ENCODE results near the gene KCND3. TPM values are rescaled to one million over a fixed set of nuclear protein-coding genes. Genes with fewer than 3 reads are reported as not detected.

The KCND3 gene
- total RNA-seq, 1 experiment from 2014 or later = not detected

- DNase-seq (ENCODE audit: low read depth) = no peak
Measured at GRCh38 chr1:111732718-111733117, 256.8 kb downstream of the KCND3 start.

GRCh38 chr1:111731956-111732355, 257.5 kb downstream of the KCND3 start:
- no peak for DNase-seq (ENCODE audit: low read depth)

- DNase-seq (ENCODE audit: low read depth) = no peak
Measured at GRCh38 chr1:111730706-111731105, 258.8 kb downstream of the KCND3 start.

- DNase-seq (ENCODE audit: low read depth) = no peak
Measured at GRCh38 chr1:111729946-111730681, 259.4 kb downstream of the KCND3 start.

GRCh38 chr1:111729271-111729921, 260.1 kb downstream of the KCND3 start:
- DNase-seq (ENCODE audit: low read depth) = no peak

- no peak for DNase-seq (ENCODE audit: low read depth)
Measured at GRCh38 chr1:111727056-111727455, 262.4 kb downstream of the KCND3 start.

GRCh38 chr1:111725192-111725591, 264.3 kb downstream of the KCND3 start:
- no peak for DNase-seq (ENCODE audit: low read depth)

- DNase-seq (ENCODE audit: low read depth) = no peak
Measured at GRCh38 chr1:111723871-111724270, 265.6 kb downstream of the KCND3 start.

GRCh38 chr1:111723091-111723806, 266.2 kb downstream of the KCND3 start:
- DNase-seq (ENCODE audit: low read depth) = no peak

GRCh38 chr1:111720977-111721786, 268.3 kb downstream of the KCND3 start:
- DNase-seq (ENCODE audit: low read depth) = no peak

Small RNAs within 50 kb of the gene (small RNA-seq; reads per million reads assigned to genes)
- 0.09 reads per million for gene INKA2

Other genes starting within 250 kb of the KCND3 start
- gene DDX20, start 233.8 kb downstream of the KCND3 start, total RNA-seq (2014; rRNA removed; shearing (Covaris generic)) = 23.3 and 32.4 TPM in 2 replicates